NCI-H2196 (cell line): Measurements from ENCODE around the gene ARHGAP21.
"Not testable (repeated sequence)": the region's sequence is repeated elsewhere in the genome, so short reads cannot be mapped to it uniquely, and the experiment has no call there.

Experiments
- DNase-seq: peaks from one replicate; lab custom pipeline; 2025; ENCODE audit not compliant: unreplicated experiment; lab: John Stamatoyannopoulos, UW

The ARHGAP21 gene

GRCh38 chr10:24643679-24644209 is 79.9 kb downstream of the ARHGAP21 start:
- no peak for DNase-seq

DNA sequence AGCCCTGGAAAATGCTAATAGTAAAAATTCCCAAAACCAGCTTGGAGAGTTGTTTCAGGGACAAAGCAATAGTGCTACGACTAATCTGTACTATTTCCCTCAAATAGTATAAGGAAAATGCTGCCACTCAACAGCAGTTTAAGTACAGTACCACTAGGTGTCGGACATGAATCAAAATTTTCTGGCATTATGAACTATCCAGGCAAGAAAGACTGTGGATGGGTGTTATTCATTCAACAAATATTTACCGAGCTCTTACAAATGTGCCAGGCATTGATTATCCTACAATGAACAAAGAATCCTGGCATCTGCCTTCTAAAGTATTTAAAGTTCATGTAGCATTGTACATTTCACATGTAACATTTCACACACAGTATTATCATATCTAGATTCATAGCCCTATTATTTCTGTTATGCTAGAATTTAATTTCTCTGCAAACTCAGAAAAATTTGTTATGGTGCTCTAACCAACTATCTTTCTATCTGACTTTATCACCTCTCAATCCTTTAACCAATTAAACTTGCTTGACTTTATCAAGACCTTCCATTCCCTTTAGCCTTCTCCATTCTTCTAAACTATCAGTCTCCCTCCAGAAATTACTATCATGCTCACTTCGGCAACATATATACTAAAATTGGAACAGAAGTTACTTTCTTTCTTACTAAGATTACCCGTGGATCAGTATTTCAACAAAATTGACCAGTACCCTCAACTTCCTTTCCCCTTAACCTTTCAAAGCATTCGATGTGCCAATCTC is 80.6 kb downstream of the ARHGAP21 start:
- DNase-seq: peak; percentile 40

DNA sequence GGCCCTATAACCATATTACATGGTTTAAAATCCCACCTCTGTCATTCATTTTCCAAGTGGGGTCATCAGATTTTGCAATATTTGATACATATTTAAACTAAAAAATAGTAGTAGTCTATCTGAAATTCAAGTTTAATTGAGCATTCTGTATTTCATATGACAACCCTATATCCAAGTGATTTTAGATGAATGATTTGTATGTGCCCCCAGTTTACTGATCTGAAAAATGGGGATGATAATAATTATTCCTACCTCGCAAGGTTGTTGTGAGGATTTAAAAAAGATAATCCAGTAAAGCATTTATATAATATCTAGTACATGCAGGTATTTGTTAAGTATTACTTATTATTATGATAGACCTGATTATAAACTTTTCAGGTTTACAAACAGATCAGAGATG is 84.6 kb downstream of the ARHGAP21 start:
- no peak for DNase-seq

DNA sequence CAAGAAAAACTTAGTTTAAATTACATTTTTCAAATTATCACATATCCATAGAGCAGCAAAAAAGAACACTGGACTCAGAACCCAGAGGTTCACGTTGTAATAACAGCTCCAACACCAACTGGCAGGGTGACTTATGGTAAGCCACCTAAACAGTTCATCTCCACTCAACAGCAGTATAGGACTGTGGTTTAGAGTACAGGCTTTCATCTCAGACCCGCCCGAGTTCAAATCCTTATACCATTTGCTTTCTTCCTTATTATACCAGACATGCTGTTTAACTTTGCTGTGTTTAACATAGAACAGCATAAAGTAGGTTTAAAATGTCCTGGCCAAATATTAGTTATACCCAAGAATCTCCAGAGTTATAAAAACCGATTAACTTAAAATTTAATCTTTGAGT is 97.9 kb downstream of the ARHGAP21 start:
- no peak for DNase-seq

- no peak for DNase-seq
These were observed 100.3 kb downstream of the ARHGAP21 start for GRCh38 chr10:24623383-24623782.

DNA sequence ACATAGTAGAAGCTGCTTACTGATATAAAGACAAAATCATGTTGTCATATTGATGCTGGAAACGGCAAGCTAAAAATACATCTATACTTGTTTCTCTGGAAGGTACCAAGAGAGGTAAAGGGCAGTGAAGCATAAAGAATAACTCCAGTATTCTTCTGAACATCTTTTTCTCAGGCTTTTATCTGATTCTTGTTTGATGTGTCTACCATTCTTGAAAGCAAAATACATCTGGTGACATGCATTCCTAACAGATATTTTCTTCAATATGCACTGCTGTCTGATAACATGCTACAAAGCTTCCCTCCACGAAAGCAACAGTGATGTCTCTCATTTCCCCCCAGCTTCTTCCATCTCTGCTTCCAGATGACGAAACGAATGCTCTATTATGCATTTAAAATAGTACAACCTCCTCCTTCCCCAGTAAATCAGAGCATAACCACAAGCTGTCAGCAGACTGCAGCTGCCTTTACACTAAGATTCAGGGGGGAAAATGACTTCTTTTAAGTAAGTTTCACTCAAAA is 100.8 kb downstream of the ARHGAP21 start:
- DNase-seq: no peak

GRCh38 chr10:24621035-24621795 is 102.5 kb downstream of the ARHGAP21 start:
- DNase-seq: not testable (repeated sequence)

DNA sequence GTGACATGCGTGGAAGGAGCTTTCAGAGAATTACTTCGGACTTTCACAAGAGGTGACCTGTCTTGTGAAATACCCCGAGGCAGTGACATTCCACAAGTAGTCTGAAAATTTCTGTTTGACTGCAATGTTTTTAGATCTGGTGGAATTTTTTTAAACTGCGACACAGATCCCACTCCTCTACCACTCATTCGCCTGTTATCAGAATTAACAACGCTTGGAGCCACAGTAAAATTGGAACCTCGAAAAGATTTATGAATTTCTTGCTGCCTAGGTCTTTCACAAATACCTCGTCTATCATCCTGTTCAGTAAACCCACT is 103.7 kb downstream of the ARHGAP21 start:
- not testable (repeated sequence) for DNase-seq

GRCh38 chr10:24619291-24619993 is 104.2 kb downstream of the ARHGAP21 start:
- not testable (repeated sequence) for DNase-seq

DNA sequence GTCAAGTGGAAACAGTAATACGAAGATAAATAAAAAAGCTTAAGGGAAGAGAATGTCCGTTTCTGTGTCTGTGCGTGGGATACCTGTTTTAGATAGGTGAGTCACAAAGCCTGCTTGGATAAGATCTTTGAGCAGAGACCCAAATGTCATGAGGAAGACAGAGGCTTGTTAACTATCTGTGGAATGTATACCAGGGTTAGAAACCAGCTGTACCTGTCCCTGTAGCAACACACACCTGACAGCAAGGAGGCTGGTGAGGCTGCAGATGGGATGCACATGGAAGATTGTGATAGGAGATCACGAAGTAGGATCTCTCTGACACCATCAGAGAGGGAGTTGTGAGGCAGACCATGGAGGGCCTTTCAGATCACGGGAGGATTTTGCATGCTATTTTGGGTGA is 105.3 kb downstream of the ARHGAP21 start:
- no peak for DNase-seq

- no peak for DNase-seq
These were observed 105.8 kb downstream of the ARHGAP21 start for GRCh38 chr10:24617771-24618396.

- no peak for DNase-seq
These were observed 107.2 kb downstream of the ARHGAP21 start for GRCh38 chr10:24616536-24616935.

DNA sequence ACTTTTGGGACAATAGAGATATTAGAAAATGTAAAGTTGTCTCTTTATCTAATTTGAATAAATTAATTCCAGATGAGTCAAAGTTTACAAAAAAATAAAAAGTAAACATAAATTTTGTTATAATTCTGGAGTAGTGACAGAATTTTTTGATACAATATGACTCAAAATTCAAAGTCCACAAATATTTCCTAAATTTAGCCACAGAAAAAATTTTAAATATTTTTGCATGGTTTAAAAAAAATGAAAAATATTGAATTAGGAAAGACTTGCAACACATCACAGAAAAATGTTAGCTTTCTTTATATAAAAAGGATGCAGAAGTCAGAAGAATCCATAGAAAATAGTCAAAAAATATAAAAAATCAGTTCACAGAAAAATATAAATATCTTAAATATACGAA is 117.7 kb downstream of the ARHGAP21 start:
- DNase-seq: no peak

- no peak for DNase-seq
These were observed 118.5 kb downstream of the ARHGAP21 start for GRCh38 chr10:24605141-24605540.

- DNase-seq: no peak
These were observed 120.4 kb downstream of the ARHGAP21 start for GRCh38 chr10:24603333-24603732.

DNA sequence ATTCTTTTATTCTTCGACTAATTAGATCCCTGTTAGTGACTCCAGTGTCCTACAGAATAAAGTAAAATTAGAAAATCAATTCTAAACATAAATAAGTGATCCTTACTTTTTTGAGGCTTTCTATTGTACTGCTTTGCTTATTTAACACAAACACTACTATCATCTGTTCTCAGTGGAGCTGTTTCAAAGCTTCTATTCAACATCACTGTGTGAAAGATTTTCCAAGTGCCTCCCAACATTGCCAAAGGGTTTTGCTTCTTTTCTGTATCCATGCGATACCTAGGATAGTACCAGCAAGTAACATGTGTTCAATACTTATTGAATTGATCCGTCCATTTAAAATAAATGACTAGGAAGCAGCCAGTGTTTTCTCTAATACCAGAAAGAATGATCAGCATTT is 125.7 kb downstream of the ARHGAP21 start:
- DNase-seq: no peak

GRCh38 chr10:24597426-24597825 is 126.3 kb downstream of the ARHGAP21 start:
- DNase-seq: no peak

DNA sequence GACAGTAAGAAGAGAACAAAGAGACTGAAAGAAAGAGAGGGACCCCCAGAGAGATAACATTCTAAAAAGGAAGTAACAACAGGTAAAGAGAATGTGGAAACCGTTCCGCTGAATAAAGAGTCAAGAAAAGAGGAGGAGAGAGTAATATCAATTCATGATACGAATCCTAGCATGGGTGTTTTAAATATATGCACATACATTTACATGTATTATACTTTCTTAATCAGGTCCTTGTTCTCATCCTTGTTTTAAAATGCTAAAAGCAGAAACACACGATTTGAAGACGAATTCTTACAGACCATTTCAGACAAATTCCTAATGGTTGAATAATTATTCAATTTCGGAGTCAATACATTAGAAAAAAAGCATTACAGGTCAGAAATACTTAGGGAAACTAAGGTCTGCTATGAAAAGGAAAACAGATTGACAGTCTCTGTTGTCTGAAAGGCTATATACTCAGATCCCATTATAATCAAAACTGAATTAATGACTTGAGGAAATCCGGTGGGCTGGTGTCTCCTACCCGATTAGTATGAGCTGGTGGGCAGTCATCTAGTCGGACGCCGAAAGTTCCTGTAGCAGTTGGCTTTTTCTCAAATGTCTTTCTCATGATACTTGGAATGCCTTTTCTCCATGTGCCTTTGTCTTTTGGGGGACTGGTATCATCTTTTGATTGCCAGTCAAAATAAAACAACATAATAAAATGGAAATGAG is 127.3 kb downstream of the ARHGAP21 start:
- DNase-seq: no peak

DNA sequence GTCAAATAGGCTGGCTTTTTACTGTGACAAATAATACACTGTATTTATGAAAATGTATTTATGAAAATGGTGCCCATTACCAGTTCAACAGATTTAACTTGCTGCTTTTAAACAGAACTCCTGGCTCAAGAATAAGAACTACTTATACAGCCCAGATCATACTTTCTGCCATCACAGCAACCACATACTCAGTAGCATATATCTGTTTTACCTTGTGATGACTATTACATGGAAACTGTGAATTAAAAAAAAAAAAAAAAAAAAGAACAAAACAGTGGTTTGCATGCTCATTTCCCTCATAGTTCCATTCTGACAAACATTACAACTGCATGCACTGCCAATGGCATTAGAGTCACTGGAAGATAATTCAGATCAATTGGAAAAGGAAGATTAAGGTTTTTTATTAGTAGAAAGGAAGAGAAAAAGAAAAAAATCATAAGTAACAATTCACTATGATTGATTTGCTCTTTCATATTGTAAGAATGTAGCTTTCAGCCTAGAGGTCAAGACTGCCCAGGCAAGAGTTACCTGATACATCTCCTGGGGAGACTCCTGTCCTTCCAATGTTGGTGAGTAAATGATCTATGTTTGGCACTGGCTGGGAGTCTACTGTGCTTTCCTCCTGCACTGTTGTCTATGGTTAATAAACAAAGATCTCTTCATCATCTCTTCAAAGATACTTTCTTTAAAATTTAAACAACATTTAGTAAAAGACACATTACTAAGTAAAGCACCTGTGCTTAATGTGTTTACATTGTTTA is 132.8 kb downstream of the ARHGAP21 start:
- no peak for DNase-seq

DNA sequence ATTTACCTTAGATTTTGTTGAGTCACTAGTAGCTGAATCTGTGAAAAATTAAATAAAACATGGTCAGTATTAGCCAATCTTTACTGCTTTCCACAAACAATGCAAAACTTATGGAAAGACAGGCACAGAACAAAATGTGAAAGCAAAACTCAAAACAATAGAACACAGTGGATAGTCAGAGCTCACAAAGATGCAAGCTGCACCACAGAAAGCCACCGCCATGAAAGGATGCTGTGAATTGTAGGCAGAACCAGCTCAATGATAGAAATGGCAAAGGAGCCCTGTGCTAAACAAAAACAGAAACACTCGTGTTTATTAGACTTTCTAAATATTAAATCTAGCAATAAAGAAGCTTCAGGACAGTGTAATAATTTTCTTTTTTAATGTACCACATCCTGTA is 134.4 kb downstream of the ARHGAP21 start:
- DNase-seq: no peak
